ENCODE data around the gene C19orf12.
"Not testable (repeated sequence)": the region's sequence is repeated elsewhere in the genome, so short reads cannot be mapped to it uniquely, and the experiment has no call there.

C19orf12 gene

DNA sequence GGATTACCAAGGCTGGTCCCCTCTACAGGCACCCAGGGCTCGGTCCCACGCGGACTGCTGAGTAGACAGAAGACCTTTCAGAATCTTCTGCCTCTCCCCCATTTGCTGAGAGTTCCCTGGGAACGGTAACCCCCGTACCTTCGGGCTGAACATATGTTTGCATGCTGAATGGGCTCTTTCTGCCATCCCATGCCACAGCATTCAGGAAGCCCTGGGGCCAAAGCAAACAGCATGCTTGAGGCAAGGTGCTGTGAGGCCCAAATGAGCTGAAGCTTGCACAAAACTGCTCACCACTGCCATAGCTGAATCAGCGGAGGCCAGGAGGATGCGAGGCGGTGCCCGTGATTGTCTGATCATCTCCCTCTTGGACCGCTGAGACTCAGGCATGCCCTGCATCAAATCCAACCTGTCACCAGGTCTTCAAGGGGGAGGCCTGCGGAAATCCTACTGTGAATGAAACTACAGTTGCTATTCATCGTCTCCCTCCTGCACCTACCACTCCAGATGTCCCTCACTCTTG lies 16.3 kb upstream of the C19orf12 start:
- no peak for DNase-seq (ENCODE audit: low read depth in 1 of 2, low spot score in 1 of 2)

DNA sequence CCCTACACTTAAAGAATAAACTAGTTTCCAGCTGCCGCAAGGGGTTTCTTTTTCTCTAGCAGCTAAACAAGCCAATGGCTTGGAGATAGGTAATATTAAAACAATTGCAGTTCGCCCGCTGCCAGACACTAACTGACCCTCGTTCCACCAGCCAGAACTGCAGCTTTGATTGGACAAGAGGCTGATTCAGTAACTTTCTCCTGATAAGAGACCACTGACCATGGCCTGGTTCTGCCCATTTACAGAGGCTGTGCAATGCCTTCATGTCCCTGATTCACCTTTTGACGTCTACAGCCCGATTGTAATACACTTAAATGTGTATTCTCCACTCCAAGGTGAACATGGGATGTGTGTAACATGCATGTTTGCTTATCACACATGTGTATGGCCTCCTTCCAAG lies 12.8 kb upstream of the C19orf12 start:
- no peak for DNase-seq (ENCODE audit: low read depth in 1 of 2, low spot score in 1 of 2)

DNA sequence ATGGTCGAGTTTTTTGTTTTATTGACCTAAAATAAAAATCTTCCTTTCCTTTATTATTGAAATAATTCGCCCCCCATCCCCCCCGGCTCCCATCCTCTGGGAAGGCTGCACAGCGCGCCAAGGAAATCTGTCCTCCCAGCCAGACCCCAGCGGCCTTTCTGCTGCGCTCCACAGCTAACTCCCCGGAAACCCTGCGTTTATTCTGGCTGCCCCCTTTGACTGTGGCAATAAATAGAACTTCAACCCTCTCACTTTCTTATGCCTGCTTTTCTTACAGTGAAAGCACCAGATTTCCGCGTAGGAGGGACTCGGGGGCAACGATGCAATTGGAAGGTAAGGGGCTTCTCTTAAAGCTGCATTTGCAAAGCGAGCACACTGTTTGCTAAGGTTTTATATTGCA lies 9.7 kb upstream of the C19orf12 start:
- DNase-seq (ENCODE audit: low read depth in 1 of 2, low spot score in 1 of 2): no peak

DNA sequence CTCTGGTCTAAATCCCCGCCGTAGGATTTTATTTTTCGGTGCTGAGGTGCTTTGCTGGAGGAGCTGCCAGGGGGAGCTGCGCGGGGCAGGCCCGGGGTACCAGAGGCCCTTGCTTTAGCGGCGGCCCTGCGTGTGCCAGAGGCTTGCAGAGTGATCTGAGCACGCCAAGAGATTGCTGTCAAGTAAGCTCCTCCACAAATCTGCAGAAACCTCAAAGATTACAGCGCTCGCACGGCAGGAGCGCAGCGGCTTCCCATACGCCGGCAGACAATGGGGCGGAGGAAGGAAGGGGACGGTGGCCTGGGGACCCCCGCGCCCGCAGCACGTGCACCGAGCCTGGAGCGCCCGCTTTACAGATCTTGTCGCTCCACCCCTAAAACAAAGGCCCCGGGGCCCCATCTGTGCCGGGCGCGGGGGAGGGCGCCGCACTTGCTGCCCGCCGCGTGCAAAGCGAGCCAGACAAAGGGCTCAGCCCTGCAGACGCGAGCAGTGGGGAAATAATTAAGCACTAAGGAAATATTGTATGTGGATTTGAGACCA lies 9.1 kb upstream of the C19orf12 start:
- DNase-seq (ENCODE audit: low read depth in 1 of 2, low spot score in 1 of 2): no peak

DNA sequence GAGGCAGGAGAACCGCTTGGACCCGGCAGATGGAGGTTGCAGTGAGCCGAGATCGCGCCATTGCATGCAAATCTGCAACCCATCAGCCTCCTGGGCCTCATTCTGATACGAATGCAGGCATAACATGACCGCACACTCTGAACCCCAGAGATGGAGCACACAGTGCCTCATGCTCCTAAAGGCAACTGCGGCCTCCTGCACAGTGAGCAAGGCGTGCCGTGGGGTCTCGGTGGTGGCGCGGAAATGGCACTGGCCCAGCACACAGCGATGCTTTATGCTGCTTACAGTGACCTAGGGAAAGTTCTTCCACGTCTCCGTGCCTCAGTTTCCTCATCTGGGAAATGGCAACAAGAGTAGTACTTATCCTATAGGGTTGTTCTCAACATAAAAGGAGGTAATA lies 2.0 kb upstream of the C19orf12 start:
- no peak for DNase-seq (ENCODE audit: low read depth in 1 of 2, low spot score in 1 of 2)

DNA sequence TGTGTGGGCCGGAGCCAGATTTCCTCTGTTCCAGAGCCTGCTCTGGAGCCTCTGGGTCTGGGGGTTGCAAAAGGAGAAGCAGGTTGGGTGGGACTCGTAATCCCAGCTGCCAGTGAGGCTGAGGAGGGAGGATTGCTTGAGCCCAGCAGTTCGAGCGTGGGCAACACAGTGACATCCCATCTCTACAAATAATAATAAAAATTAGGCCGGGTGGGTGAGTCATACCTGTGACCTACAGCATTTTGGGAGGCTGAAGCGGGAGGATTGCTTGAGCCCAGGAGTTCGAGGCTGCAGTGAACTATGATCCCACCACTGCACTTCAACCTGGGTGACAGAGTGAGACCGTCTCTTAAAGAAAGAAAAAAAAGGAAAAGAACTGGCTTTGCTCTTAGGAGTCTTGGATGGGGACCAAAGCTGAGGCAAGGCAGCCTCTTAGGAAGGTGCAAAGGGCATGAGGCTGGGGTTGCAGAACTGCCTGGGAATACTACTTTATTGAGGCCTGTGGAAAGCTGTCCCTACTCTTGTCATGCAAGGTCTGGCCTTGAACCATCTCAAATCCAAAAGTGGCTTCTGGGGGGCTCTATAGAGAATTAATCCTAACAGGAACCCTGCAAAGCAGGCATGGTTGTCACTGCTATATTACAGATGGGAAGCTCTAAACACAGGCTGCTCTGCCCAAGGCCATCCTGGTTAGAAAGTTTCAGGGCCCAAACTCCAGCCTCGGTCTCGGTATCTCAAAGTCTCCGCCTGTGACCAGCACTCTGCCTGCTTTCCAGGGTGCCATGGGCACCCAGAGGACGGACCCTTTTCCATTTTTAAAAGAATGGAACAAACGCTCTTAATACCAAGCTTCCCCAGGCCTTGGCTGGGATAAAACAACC lies 880 bp upstream of the C19orf12 start:
- no peak for DNase-seq (ENCODE audit: low read depth in 1 of 2, low spot score in 1 of 2)

DNA sequence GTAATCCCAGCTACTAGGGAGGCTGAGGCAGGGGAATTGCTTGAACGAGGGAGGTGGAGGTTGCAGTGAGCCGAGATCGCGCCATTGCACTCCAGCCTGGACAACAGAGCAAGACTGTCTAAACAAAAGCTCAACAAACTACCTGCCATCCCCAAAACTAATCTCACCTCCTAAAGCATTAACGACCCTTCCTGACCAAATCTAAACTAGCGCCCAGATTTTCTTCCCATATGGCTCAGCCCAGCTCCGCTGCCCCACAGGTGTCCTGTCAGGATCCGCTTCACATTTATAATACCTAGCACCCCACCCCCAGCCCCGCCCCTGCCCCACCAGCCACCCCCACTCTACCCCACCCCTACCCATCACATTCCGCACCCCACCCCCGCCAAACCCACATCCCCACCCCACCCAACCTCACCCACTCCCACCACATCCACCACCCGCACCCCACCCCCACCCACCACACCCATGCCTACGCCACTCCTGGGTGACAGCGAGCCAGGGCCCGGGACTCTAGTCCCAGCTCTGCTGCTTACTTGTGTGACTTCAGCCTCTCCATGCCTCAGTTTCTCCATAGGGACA lies 599 bp downstream of the C19orf12 start:
- DNase-seq (ENCODE audit: low read depth in 1 of 2, low spot score in 1 of 2): no peak

DNA sequence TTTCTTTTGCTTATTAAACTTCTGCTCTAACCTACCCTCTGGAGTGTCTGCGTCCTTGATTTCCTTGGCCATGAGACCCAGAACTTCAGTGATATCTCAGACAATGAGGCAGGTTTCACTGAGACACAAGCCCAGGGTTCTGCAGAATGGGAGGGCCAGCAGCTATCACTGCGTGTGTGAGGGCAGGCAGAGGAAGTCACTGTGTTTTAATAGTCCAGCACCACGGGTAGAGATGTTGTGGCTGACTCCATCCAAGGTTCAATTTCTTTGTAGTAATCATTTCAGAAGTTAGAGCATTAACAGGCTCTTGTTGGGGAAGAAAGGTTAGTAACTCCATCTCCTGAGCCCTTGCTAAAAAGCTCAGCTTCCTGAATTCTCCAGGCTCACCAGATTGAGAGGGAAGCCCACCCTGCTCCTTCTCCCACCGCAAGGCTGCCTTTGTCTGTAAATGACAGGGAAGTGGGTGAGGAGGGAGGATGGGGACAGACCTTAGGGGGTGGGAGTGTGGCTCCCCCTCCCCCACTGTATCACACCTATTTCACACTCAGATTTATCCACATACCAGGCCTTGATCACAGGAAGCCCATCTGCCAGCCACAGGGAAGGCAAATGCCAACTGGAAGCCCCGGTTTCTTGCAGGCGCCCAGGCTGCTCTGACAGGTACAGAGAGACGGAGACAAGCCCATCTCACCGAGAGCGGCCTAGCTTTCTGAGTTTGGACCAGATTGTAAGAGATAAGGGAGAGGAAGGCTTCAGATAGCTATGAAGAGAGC lies 2.1 kb downstream of the C19orf12 start:
- DNase-seq (ENCODE audit: low read depth in 1 of 2, low spot score in 1 of 2): no peak

DNA sequence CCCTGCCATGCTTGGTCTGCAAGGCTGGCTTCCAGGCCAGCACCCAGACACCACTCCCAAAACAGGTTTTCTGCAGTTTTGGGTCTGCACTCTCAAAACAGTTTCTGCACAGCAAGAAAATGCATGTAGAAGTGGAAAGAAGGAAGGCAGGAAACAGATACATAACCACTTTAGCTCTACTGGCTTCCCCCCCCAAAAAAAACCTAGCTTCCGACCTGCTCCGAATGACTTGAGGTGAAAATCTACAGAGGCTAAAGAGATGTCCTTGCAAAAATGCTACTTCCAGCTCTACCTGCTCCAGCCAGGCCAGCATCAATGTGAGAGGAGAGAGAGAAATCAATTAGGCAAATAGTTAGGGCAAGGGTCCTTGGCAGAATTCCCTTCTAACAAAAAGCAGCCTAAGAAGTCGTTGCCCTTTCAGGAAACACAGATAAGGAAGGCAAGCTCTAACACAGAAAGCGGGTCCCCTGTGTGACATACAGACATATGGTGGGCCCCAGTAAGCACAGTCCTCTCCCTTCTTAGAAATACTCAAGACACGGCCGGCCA lies 3.4 kb downstream of the C19orf12 start:
- DNase-seq (ENCODE audit: low read depth in 1 of 2, low spot score in 1 of 2): no peak

DNA sequence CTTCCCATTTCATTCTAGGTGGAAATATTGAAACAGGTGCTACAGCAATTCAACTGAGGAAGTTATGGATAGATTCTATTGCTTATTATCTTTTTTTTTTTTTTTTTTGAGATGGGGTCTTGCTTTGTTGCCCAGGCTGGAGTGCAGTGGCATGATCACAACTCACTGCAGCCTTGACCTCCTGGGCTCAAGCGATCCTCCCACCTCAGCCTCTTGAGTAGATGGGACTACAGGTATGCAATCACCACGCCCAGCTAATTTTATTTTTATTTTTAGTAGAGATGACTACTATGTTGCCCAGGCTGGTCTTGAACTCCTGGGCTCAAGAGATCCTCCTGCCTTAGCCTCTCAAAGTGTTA lies 5.6 kb downstream of the C19orf12 start:
- not testable (repeated sequence) for DNase-seq (ENCODE audit: low read depth in 1 of 2, low spot score in 1 of 2)

DNA sequence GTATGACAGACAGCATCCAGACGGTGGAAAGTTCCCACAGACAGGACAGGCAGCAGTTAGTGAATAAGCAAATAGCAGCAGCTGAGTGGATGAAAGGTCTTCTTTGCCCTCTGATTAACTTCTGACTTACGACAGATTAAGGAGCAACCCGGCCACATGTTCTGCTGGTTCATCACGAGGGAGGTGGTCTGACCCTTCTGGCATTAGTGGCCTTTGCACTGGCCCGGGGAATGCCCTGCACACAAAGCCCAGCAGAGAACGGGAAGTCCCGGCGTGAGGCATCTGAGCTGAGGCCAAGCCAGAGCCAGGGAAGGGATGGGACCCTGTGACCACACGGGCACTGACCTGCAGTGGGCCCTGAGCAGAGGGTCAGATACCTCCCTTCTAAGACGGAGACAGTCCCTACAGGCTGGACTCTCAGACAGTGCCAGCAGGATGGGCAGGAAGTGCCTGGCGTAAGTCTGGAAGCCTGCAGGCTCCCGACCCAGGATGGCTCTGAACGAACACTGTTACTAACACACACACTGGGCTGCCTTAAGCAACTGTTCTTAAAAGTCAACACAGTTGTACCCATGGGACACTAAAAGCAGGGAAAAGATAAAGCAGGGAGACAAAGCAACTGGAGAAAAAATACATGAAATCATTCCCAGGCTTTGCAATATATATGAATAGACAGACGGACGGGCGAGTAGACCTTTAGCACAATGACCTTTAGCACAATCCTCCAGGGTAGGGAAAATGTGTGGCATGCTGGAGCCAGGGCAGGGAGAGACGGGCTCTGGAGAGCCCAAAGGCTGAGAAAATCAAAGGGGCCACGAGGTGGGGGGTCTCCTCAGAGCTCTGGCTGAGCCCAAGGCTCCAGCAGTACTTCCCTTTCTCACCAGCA lies 6.3 kb downstream of the C19orf12 start:
- no peak for DNase-seq (ENCODE audit: low read depth in 1 of 2, low spot score in 1 of 2)

DNA sequence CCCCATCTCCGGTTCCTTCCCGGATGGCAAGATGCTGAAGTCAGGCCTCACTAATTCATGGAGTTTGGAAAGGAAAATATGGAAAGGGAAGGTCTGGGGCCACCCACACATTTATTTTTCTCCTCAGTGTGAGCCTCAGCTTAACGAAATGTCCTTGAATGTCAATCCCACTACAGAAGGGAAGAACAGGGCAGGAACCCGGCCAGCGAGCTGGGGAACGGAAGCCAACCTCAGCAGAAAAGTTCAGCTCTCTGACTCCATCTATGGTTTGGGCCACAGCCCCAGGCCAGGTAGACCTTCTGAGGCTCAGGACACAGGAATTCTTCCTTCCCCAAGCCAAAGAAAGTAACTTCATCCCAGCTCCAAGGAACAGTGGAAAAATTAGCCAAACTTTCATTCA lies 8.4 kb downstream of the C19orf12 start:
- DNase-seq (ENCODE audit: low read depth in 1 of 2, low spot score in 1 of 2): no peak

DNA sequence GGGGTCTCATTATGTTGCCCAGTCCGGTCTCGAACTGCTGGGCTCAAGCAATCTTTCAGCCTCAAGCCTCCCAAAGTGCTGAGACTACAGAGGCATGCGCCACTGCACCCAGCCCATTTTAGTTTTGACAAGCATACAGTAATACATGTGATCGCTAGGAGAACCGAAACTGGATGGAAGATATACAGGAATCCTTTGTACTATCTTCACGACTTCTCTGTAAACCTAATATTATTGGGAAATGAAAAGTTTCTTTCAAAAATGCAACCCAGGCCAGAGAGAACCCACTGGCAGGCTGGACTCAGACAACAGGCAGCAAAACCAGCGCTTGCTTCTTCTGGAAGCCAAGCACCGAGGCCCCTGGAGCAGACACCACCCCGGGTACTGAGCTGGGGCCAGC lies 9.4 kb downstream of the C19orf12 start:
- DNase-seq (ENCODE audit: low read depth in 1 of 2, low spot score in 1 of 2): no peak

DNA sequence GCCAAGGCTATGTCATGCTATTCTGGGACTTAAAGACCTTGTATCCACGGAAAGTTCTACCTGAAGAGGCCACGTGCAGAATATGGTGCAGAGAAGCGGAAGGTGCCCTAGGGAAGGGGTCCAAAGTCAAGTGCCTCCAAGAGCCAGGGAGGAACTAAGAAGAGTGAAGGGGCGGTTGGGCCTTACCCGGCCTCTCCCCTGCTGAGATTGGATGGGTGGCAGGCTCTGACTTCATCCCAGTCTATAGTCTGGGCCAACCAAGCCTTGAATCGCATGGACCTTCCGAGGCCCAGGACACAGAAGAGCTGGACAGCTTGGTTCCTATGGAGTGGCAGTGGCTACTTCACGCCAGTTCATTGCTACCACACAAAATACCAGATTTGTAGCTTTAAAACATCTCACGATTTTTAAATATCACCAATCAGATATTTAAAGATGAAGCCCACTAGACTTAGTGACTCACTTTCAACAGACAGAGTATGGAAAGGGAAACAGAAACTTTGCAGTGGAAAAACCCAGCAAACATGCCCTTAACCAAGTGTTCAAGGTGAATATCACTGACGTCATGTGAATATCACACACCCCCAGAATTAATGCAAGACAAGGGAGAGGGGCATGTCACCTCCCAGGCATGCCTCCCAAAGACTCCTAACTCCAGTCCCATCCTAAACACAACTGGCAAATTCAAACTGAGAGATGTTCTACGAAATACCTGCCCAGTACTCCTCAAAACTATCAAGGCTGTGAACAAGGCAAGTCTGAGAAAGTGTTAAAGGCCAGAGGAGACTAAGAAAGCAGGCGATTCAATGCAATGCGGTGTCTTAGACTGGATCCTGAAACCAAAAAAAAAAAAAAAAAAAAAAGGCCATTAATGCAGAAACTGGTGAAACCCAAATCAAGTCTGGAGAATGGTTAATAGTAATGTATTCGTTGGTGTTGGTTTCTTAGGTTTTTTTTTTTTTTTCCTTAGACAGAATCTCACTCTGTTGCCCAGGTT lies 10.2 kb downstream of the C19orf12 start:
- DNase-seq (ENCODE audit: low read depth in 1 of 2, low spot score in 1 of 2): peak in 1 of 2 donors; percentile 47

DNA sequence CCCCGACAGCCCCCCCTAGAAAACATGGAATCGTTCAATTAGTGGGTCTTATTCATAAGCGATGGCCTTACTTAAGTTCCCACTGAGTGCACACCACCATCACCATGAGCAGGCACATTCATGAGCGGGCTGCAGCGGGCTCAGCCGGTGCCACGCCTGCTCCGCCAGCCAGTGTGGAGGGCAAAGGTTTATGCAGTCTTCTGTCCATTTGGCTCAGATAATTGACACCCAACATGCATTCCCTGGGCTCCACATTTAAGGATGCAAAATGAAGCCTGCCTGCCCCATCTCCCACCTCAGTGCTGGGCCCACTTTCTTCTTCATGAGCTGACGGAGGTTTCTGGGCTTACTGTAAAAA lies 12.1 kb downstream of the C19orf12 start:
- DNase-seq (ENCODE audit: low read depth in 1 of 2, low spot score in 1 of 2): no peak

DNA sequence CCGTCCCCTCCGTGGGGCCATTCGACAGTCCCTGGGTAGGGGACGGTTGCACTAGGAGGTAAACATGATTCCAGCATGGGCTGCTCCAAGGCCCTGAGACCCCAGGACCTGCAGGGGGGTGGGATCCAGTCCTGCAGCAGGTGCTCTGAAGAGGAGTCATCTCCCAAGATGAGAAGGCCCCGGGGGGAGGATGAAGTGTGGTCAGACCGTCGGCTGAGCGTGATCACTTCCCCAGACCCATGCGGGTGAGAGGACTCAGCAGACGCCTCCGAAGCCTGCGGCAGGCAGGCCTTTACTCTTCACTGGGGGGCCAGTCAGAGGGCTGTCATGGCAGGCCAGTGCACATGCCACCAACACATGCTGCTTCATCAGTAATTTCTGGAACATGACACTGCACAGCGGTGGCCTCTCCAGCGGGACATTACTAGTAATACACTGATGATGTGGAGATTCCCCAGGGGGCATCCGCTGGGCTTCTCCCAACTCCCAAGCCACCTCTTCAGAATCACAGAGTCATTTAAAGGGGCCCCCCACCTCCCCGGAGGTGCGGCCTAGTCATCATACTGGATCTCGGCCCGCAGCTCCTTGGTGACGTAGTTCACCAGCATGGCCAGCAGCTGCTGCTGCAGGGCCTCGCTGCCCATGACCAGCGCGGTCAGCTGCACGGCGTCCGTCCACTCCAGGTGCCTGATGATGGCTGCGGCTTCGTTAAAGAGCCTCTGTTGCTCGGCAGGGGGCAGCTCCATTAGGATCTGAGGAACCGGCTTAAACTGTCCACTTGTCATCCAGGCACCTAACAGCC lies 12.7 kb downstream of the C19orf12 start:
- DNase-seq (ENCODE audit: low read depth in 1 of 2, low spot score in 1 of 2): no peak

DNA sequence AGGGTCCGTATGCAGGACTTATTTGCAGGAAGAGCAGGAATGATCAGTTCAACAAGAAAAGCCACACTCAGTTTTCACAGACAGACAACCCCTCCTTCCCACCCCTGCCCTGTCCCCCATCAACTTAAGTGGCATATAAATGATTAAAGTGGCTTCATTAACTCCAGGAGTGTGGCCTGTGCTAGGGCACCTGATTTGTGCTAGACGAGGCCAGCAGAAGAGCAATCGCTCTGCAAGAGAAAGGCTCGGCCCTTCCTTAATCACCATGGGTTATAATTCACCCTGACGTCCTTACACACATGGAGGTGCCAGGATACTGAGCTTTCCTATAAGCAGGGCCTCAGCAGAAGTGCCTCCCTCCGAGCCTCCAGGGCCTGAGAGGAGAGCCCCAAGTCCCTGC lies 14.6 kb downstream of the C19orf12 start:
- DNase-seq (ENCODE audit: low read depth in 1 of 2, low spot score in 1 of 2): no peak

DNA sequence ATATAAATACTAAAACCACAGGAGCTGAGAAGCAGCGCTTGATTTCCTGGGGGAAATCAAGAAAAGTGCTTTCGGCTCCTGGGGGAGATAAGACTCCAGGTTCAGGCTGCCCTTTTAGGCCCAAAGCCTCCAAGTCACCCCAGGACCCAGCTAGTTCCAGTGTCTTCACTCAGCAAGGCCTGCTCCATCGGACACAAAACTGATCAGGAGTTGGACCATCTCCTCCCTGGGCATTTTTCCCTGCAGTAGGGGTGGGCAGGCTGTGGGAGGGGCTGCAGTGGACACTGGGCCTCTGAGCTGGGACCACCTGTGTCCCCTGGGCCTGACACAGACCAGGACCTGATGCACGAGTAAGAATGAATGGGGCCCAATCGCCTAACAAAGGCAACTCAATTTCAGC lies 15.2 kb downstream of the C19orf12 start:
- no peak for DNase-seq (ENCODE audit: low read depth in 1 of 2, low spot score in 1 of 2)

Data from activated CD4-positive, alpha-beta T cell treated with anti-CD3 and anti-CD28 coated beads, Interleukin-2, amount 50 U/mL, for 24 hours (primary cell).